ENCODE results near the gene ZBTB4.
A peak's percentile ranks its signal among the peaks of the same experiment; 100 is the strongest.

ZBTB4 gene

DNA sequence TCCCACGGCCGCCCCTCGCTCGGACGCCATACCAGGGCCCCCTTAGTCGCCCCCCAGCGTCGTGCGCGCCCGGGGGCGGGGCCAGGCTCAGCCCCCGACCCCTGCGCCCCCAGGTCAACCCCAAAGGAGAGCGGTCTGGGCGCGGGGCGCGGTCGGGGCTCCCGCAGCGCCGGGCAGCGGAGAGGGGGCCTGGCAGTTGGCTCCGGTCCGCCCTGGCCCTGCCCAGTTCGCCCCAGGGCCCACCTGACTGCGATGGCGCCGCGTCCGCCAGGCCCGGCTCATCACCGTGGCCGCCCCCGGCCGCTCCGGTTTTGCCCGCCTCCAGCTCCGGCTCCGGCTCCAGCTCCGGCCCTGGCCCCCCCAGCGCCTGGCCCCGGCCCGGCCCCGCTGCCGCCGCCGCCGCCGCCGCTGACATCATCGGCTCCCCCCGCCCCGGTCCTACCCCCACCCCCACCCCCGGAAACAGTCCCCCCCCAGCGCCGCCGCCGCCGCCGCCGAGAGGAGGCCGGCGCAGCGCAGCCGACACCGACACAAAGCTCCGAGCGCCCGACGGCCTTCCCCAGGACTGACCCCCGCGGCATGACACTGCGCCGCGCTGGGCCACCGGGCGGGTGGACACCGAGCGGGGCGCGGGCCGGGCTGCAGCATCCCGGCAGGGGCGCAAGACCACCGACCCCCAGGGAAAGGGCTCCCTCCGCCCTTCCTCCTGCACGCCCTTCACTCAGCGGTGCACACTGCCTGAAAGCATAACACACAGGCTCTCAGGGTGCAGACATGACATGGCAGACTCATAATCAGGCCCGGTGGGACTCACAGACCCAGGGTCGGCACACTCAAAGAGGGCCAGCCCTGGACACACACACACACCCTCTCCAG is at the start of gene ZBTB4:
Gene ZBTB4 (minus strand): TSS at position 419 of the 876 bp plus-strand sequence. CDS start 12,830 bp downstream, outside the sequence.
- DNase-seq = peak; percentile 81

DNA sequence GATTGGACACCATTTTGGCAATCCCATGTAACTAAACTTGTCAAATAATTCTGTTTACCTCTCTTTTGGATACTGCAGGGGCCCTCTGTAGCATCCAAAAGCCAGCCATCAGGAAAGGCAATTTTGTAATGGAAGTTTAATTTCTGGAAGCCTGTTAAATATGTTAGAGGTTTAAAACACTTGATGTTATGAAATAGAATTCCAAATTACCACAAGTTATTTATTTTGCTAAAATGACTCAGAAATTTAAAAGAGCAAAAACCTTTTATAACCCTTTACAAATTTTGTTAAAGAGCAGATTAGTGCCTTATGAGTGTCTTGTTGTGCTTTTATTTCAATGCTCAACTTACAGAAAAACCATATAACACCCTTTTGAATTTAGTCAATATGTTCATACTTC is 49.4 kb upstream of the ZBTB4 start:
- DNase-seq = no peak

DNA sequence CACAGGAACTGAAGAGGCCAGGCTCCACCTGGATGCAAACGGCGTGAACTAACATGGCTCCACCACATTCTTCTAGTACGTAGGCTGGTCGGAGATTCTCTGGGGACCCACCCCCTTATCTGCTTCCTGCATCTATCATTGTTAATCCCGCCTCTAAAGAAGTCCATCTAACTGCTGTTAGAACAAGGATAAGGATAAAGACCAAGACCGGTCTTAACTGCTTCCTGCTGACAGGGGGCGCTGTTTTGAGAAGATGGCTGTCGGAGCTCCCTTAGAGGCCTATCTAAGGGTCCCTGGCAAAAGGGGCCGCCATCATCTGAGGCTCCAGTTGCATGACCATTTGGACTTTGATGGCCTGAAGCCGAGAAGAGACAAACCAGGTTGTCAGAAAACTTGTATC is 43.6 kb upstream of the ZBTB4 start:
- DNase-seq = peak; percentile 66

DNA sequence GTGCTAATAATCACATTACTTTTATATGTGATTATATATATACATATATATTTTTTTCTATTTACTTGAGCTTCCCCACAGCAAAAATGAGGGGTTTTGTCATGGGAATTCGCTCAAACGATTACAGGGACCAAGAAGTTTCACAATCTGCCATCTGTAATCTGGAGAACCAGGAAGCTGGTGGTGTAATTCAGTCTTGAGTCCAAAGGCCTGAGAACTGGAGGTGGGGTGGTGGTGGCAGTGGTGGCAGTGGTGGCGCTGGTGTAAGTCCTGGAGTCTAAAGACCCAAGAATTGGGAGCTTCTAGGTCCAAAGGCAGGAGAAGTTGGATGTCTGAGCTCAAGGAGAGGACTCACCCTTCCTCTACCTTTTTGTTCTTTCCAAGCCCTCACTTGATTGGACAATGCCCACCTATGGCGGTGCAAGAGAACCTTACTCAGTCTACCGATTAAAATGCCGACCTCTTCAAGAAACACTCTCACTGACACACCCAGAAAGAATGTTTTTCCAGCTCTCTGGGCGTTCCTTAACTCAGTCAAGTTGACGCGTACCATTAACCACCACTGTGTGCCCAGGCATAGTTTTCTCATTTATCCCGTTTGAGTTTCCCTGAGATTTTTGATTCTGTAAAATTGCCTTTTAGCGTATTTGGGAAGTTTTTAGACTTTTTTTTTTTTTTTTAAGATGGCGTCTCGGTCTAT is 36.6 kb upstream of the ZBTB4 start:
- DNase-seq = no peak

DNA sequence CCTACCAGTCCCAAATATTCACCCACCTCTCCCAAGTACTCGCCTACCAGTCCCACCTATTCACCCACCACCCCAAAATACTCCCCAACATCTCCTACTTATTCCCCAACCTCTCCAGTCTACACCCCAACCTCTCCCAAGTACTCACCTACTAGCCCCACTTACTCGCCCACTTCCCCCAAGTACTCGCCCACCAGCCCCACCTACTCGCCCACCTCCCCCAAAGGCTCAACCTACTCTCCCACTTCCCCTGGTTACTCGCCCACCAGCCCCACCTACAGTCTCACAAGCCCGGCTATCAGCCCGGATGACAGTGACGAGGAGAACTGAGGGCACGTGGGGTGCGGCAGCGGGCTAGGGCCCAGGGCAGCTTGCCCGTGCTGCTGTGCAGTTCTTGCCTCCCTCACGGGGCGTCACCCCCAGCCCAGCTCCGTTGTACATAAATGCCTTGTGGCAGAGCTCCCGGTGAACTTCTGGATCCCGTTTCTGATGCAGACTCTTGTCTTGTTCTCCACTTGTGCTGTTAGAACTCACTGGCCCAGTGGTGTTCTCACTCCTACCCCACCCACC is 34.5 kb upstream of the ZBTB4 start:
- no peak for DNase-seq

DNA sequence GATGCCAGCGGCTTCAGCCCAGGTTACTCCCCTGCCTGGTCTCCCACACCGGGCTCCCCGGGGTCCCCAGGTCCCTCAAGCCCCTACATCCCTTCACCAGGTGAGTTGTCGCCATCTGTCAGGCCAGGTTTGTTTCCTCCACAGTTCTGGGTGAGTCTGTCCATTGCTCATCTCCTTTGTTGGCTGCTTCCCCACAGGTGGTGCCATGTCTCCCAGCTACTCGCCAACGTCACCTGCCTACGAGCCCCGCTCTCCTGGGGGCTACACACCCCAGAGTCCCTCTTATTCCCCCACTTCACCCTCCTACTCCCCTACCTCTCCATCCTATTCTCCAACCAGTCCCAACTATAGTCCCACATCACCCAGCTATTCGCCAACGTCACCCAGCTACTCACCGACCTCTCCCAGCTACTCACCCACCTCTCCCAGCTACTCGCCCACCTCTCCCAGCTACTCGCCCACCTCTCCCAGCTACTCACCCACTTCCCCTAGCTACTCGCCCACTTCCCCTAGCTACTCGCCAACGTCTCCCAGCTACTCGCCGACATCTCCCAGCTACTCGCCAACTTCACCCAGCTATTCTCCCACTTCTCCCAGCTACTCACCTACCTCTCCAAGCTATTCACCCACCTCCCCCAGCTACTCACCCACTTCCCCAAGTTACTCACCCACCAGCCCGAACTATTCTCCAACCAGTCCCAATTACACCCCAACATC is 33.6 kb upstream of the ZBTB4 start:
- no peak for DNase-seq

DNA sequence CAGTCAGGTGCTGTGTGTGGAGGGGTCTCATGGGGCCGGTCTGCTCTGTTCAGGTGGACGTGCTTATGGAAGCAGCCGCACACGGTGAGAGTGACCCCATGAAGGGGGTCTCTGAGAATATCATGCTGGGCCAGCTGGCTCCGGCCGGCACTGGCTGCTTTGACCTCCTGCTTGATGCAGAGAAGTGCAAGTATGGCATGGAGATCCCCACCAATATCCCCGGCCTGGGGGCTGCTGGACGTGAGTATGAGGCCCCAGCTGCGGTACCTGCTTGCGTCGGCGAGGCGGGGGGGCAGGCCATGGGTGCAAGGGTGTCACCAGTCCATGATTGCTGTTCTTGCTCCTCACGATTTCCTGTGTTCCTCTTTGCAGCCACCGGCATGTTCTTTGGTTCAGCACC is 32.7 kb upstream of the ZBTB4 start:
- no peak for DNase-seq

GRCh38 chr17:7511108-7511507 is 31.7 kb upstream of the ZBTB4 start:
- DNase-seq = no peak

DNA sequence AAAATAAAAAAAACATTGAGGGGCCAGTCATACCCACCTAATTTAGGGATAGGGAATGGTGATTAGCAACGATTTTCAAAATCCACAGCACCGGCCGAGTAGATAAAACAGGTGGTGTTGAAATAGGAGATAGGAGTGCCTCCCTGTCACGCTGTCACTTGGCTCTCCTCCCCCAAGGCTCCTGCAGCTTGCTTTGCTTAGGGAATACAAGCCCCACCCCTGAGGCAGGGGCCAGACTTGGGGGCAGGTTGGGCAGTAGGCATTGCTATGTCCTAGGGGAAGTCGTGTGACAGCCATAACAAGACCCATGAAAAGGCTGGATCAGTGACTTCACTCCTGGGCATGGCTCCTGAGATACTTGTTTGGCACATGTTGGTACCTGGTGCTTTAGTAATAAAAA is 30.5 kb upstream of the ZBTB4 start:
- no peak for DNase-seq

DNA sequence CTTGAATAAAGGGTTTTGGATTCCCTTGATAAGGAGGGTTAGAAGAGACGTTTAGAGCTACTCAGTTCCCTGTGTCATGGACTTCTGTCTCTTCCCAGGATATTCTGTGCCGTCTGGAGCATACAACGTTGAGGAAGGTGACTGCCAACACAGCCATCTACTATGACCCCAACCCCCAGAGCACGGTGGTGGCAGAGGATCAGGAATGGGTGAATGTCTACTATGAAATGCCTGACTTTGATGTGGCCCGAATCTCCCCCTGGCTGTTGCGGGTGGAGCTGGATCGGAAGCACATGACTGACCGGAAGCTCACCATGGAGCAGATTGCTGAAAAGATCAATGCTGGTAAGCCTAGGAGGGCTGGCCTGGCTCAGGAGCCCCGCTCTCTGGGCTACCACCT is 29.4 kb upstream of the ZBTB4 start:
- no peak for DNase-seq

DNA sequence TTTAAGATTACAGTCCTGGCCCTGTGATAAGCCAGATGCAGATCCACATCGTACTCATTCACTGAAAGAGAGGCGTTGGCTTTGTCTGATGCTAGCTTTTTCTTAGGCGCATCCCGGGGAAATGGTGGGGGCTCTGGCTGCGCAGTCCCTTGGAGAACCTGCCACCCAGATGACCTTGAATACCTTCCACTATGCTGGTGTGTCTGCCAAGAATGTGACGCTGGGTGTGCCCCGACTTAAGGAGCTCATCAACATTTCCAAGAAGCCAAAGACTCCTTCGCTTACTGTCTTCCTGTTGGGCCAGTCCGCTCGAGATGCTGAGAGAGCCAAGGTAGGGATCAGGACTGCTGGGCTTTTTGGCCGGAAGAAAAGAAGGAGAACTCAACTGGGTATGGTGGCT is 28.7 kb upstream of the ZBTB4 start:
- DNase-seq = no peak

DNA sequence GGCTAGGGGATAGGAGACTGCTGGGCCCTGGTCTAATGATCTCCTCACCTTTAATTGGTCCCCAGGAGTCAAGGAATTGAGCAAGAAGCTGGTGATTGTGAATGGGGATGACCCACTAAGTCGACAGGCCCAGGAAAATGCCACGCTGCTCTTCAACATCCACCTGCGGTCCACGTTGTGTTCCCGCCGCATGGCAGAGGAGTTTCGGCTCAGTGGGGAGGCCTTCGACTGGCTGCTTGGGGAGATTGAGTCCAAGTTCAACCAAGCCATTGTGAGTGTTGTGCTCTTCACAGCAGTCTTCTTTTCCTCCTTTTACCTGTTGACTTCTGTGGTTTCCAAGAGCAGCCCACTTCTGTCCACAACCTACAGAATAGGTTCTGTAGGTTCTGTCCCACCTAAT is 24.1 kb upstream of the ZBTB4 start:
- DNase-seq = no peak

DNA sequence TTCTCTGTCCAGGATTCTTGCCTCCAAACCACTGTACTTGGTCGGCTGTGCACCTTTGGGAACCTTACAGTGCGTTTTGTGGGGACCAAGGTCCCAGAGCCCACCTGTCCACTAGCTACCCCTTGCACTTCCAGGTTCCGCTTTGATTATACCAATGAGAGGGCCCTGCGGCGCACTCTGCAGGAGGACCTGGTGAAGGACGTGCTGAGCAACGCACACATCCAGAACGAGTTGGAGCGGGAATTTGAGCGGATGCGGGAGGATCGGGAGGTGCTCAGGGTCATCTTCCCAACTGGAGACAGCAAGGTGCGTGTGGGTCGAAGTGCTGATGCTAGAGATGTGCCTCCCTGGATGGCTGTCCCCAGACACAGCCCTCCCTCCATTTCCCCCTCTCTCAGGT is 23.6 kb upstream of the ZBTB4 start:
- peak; percentile 24 for DNase-seq

DNA sequence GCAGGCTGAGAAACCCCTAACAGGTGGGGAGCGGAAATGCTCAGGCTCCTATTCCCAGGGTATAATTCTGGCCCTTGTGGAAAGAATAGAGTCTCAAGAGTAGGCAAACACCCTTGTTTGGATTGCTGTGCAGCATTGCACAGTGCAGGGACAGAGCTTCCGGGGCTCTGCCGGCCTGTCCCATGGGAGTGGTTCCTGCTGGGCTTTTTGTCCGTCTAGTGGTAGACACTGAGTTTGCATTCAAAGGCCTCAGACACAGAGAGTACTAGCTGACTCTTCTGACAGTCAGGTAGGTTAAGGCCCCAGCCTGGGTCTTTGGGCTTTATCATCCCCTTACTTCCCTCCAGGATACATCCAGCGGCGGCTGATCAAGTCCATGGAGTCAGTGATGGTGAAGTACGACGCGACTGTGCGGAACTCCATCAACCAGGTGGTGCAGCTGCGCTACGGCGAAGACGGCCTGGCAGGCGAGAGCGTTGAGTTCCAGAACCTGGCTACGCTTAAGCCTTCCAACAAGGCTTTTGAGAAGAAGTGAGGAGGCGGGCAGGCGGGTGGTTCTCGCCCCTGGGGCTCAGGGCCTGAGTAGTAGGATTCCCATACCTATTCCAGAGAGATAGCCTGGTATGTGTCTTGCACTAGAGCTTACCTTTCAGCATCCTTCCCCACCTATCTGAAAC is 22.9 kb upstream of the ZBTB4 start:
- no peak for DNase-seq

DNA sequence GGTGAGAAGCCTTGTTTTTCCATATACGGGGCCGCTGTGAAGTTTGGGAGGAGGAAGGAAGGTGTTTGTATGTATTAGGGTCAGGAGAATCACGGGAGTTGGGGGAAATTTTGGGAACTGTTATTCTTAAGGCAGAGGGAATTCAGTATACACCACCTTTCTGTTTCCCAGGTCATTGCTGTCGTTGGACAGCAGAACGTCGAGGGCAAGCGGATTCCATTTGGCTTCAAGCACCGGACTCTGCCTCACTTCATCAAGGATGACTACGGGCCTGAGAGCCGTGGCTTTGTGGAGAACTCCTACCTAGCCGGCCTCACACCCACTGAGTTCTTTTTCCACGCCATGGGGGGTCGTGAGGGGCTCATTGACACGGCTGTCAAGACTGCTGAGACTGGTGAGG is 22.3 kb upstream of the ZBTB4 start:
- DNase-seq = no peak

DNA sequence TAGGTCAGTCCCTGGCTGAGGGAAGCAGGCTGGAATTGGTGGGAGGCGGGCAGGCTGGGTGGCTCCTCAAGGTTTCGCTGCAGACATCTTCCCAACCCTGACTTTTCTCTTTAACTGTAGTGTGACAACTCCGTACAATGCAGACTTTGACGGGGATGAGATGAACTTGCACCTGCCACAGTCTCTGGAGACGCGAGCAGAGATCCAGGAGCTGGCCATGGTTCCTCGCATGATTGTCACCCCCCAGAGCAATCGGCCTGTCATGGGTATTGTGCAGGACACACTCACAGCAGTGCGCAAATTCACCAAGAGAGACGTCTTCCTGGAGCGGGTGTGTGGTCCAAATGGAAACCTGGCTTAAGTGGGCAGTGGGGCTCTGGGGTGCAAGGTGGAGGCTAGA is 19.7 kb upstream of the ZBTB4 start:
- DNase-seq = no peak

GRCh38 chr17:7497636-7498035 is 18.2 kb upstream of the ZBTB4 start:
- DNase-seq = no peak

DNA sequence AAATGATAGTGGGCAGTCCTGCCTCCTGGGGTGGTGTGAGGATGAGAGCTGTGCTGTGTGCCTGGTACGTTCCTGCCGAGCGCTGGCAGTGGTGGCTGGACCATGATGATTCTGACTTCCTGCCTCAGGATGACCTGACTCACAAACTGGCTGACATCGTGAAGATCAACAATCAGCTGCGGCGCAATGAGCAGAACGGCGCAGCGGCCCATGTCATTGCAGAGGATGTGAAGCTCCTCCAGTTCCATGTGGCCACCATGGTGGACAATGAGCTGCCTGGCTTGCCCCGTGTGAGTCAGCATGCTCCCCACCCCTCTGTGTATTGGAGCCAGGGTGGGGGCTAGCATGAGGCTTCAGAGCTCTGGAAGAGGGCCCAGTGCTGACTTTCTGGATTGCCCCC is 17.8 kb upstream of the ZBTB4 start:
- no peak for DNase-seq

- no peak for DNase-seq
These were observed 17.2 kb upstream of the ZBTB4 start for GRCh38 chr17:7496470-7497183.

- no peak for DNase-seq
These were observed 16.5 kb upstream of the ZBTB4 start for GRCh38 chr17:7495906-7496434.

GRCh38 chr17:7493941-7494340 is 14.5 kb upstream of the ZBTB4 start:
- DNase-seq = no peak

- DNase-seq = no peak
These were observed 12.2 kb upstream of the ZBTB4 start for GRCh38 chr17:7491583-7491982.

Measured in CD4-positive, alpha-beta T cell treated with Interleukin-6 for 4 hours (primary cell).